ENCODE data around the gene NRTN.
A peak's percentile ranks its signal among the peaks of the same experiment; 100 is the strongest.

Gene NRTN

GRCh38 chr19:5806133-5806489 is 1.2 kb downstream of the NRTN start:
- Histone ChIP-seq H3K27ac (no peak overlapping the region), H3K4me3 (no peak overlapping the region)

DNA sequence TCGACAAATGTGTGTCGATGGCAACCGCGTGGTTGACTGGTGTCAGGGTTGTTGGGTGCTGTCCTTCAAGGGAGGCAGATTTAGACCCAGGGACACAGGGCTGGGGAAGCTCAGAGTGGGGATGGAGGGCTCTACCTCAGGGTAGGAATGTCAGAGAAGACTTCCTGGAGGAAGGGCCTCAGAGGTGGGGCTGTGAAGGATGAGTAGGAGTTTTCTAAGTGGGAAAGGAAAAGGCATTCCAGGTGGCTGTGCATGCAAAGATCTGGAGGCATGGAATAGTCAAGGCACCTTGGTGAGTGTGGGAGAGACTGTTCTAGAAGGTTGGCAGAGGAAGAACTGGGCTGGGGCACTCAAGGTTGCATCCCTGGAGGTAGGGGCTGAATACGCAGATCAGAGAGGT is 2.0 kb downstream of the NRTN start:
- DNase-seq, result no peak
- Histone ChIP-seq H3K4me1 (peaks cover 0 to 19% (median 7%) of the 10 kb centered on the region in 4 donors), H3K27me3 (peaks cover 0 to 60% of the 10 kb centered on the region in 2 donors), H3K27ac (no peak overlapping the region), H3K36me3 (no peaks in the 10 kb centered on the region), H3K4me3 (no peak overlapping the region), H3K9me3 (no peaks in the 10 kb centered on the region)
- intact Hi-C loops (cut with DNase I; ENCODE audit: low total_unique reads), result no loop called here
- TF ChIP-seq, protein P1, sequence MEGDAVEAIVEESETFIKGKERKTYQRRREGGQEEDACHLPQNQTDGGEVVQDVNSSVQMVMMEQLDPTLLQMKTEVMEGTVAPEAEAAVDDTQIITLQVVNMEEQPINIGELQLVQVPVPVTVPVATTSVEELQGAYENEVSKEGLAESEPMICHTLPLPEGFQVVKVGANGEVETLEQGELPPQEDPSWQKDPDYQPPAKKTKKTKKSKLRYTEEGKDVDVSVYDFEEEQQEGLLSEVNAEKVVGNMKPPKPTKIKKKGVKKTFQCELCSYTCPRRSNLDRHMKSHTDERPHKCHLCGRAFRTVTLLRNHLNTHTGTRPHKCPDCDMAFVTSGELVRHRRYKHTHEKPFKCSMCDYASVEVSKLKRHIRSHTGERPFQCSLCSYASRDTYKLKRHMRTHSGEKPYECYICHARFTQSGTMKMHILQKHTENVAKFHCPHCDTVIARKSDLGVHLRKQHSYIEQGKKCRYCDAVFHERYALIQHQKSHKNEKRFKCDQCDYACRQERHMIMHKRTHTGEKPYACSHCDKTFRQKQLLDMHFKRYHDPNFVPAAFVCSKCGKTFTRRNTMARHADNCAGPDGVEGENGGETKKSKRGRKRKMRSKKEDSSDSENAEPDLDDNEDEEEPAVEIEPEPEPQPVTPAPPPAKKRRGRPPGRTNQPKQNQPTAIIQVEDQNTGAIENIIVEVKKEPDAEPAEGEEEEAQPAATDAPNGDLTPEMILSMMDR (IDR thresholded peaks at IDR 0.05), result no peak

More at GRCh38 chr19:5806133-5806489, 1.2 kb downstream of the NRTN start:
- Histone ChIP-seq H3K27me3 (peaks cover 0 to 66% of the 10 kb centered on the region in 2 donors), H3K4me1 (peaks cover 0 to 20% (median 7%) of the 10 kb centered on the region in 4 donors), H3K36me3 (no peaks in the 10 kb centered on the region), H3K9me3 (no peaks in the 10 kb centered on the region)
- DNase-seq, result no peak
- TF ChIP-seq, protein P1 (IDR thresholded peaks at IDR 0.05), result peak in 1 of 2 experiments; percentile 7
- intact Hi-C loops (cut with DNase I; ENCODE audit: low total_unique reads), result no loop called here

GRCh38 chr19:5808120-5808816 is 3.4 kb downstream of the NRTN start:
- TF ChIP-seq, protein P1 (IDR thresholded peaks at IDR 0.05), result no peak
- no peak overlapping the region for H3K27ac ChIP-seq
- H3K36me3 ChIP-seq, result no peaks in the 10 kb centered on the region
- no peak overlapping the region for H3K4me3 ChIP-seq
- intact Hi-C loops (cut with DNase I; ENCODE audit: low total_unique reads), result no loop called here
- H3K27me3 ChIP-seq, result peaks cover 0 to 54% of the 10 kb centered on the region in 2 donors
- peaks cover 0 to 13% (median 7%) of the 10 kb centered on the region in 4 donors for H3K4me1 ChIP-seq
- no peaks in the 10 kb centered on the region for H3K9me3 ChIP-seq
- DNase-seq, result no peak

DNA sequence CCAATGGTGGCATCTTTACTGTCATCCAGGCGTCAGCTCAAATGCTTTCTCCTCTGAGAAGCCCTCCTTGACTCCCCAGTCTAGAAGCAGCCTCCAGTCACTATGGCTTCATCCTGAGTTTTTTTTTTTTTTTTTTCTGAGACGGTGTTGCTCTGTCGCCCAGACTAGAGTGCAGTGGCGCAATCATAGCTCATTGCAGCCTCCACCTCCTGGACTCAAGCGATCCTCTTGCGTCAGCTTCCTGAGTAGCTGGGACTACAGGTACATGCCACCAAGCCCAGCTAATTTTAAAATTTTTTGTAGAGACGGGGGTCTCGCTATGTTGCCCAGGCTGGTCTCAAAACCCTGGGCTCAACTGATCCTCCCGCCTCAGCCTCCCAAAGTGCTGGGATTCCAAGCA is 4.2 kb downstream of the NRTN start:
- Histone ChIP-seq H3K4me3 (no peak overlapping the region), H3K27me3 (peaks cover 0 to 50% of the 10 kb centered on the region in 2 donors), H3K27ac (no peak overlapping the region), H3K36me3 (no peaks in the 10 kb centered on the region), H3K9me3 (no peaks in the 10 kb centered on the region), H3K4me1 (peaks cover 0 to 5% (median under 1%) of the 10 kb centered on the region in 4 donors)
- DNase-seq, result no peak
- intact Hi-C loops (cut with DNase I; ENCODE audit: low total_unique reads), result no loop called here
- TF ChIP-seq, protein P1 (IDR thresholded peaks at IDR 0.05), result no peak

DNA sequence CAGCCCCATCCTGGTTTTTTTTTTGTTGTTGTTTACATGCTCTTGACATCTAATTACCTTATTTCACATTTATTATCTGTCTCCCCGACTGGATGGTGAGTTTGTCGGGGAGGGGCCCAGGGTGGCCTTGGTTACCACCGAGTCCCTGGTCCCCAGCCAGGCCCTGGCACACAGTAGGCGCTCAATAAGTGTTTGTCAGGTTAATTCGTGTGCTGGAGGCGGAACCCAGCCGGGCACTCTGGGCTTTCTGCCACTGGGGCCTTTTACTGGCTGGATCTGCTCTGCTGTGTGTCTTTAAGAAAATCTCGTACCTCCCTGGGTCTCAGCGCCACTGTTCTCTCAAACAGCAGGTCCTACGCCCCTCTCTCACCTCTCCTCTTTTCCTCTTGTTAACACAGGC is 4.6 kb downstream of the NRTN start:
- intact Hi-C loops (cut with DNase I; ENCODE audit: low total_unique reads), result no loop called here
- no peak for DNase-seq
- peaks cover 0 to 50% of the 10 kb centered on the region in 2 donors for H3K27me3 ChIP-seq
- no peak overlapping the region for H3K27ac ChIP-seq
- H3K9me3 ChIP-seq, result no peaks in the 10 kb centered on the region
- peaks cover 0 to 3% (median 0%) of the 10 kb centered on the region in 4 donors for H3K4me1 ChIP-seq
- TF ChIP-seq, protein P1 (IDR thresholded peaks at IDR 0.05), result no peak
- no peak overlapping the region for H3K4me3 ChIP-seq
- H3K36me3 ChIP-seq, result no peaks in the 10 kb centered on the region

All from tibial artery (tissue), 4 donors.